Fibroblast of skin of right quadriceps (primary cell): ENCODE measurements around the gene PDE4A.
"Not testable (repeated sequence)": the region's sequence is repeated elsewhere in the genome, so short reads cannot be mapped to it uniquely, and the experiment has no call there.

Experiments
- DNase-seq: peaks from one replicate; pipeline ENCODE4 v3.0.0-alpha.2; 2013

Gene PDE4A

GRCh38 chr19:10404888-10405820, 15.2 kb upstream of the PDE4A start:
- no peak for DNase-seq

- DNase-seq = no peak
These were observed 14.1 kb upstream of the PDE4A start for GRCh38 chr19:10406191-10406590.

- no peak for DNase-seq
These were observed 13.2 kb upstream of the PDE4A start for GRCh38 chr19:10407096-10407495.

GRCh38 chr19:10408511-10409283, 11.6 kb upstream of the PDE4A start:
- no peak for DNase-seq

- DNase-seq = not testable (repeated sequence)
These were observed 9.1 kb upstream of the PDE4A start for GRCh38 chr19:10411224-10411623.

GRCh38 chr19:10412257-10412977, 7.9 kb upstream of the PDE4A start:
- DNase-seq = no peak

- DNase-seq = no peak
These were observed 4.3 kb upstream of the PDE4A start for GRCh38 chr19:10416083-10416379.

- peak; percentile 87 for DNase-seq
These were observed 3.7 kb upstream of the PDE4A start for GRCh38 chr19:10416380-10417257.

- no peak for DNase-seq
These were observed 2.6 kb upstream of the PDE4A start for GRCh38 chr19:10417541-10418234.

GRCh38 chr19:10418235-10418484, 2.2 kb upstream of the PDE4A start:
- DNase-seq = no peak

- peak; percentile 39 for DNase-seq
These were observed 1.7 kb upstream of the PDE4A start for GRCh38 chr19:10418485-10419199.

GRCh38 chr19:10419200-10419645, 1.1 kb upstream of the PDE4A start:
- DNase-seq = peak; percentile 51

- DNase-seq = peak; percentile 79
These were observed 493 bp upstream of the PDE4A start for GRCh38 chr19:10419646-10420443.

- DNase-seq = no peak
These were observed 1.1 kb downstream of the PDE4A start for GRCh38 chr19:10421240-10422045.

GRCh38 chr19:10422046-10422461, 1.7 kb downstream of the PDE4A start:
- DNase-seq = no peak

- no peak for DNase-seq
These were observed 2.5 kb downstream of the PDE4A start for GRCh38 chr19:10422846-10423245.

GRCh38 chr19:10424011-10424637, 3.8 kb downstream of the PDE4A start:
- peak; percentile 75 for DNase-seq

- DNase-seq = no peak
These were observed 6.8 kb downstream of the PDE4A start for GRCh38 chr19:10427169-10427568.

GRCh38 chr19:10428996-10429381, 8.7 kb downstream of the PDE4A start:
- no peak for DNase-seq
